K562 (cell line): Measurements from ENCODE around the gene CORO2A. TPM values are rescaled to one million over a fixed set of nuclear protein-coding genes. Genes with fewer than 3 reads are reported as not detected.
A peak's percentile ranks its signal among the peaks of the same experiment; 100 is the strongest.

Source experiments
- BCLAF1 ChIP-seq, 2 experiments: fragments of 450-650 bp in 1 of 2; IDR thresholded peaks; 2 replicates each; pipeline ENCODE4 v1.6.1; 2011 to 2017; ENCODE audit warnings: low read depth in 2 of 2, antibody characterized with exemption in 1 of 2, borderline replicate concordance in 1 of 2, low read length in 1 of 2, mild to moderate bottlenecking in 1 of 2, mixed read lengths in 1 of 2; ENCODE audit not compliant: control insufficient read depth in 1 of 2
- CBFA2T2 ChIP-seq: fragments of 450-650 bp; conservative IDR thresholded peaks from 2 replicates; pipeline ENCODE4 v1.6.1; 2017; ENCODE audit warnings: mild to moderate bottlenecking
- CREB1 ChIP-seq, 2 experiments: sonication (generic) in 1 of 2; formaldehyde crosslinking in 1 of 2; IDR thresholded peaks; 2 replicates each; pipeline versions ENCODE4 v1.6.1 to v1.8.0; 2012 to 2022; ENCODE audit warnings: inconsistent platforms in 1 of 2, mild to moderate bottlenecking in 1 of 2, missing genetic modification reagents in 1 of 2, moderate library complexity in 1 of 2
- E2F3 ChIP-seq: fragments of 250-450 bp; sonication (Bioruptor Pico); IDR thresholded peaks from 2 replicates; pipeline ENCODE4 v1.4.0; 2020; ENCODE audit warnings: mild to moderate bottlenecking
- EP400 ChIP-seq: fragments of 450-650 bp; IDR thresholded peaks from 2 replicates; pipeline ENCODE4 v1.6.1; 2017; ENCODE audit warnings: antibody characterized with exemption, mild to moderate bottlenecking, moderate library complexity
- GATA2 ChIP-seq: sonication (generic); formaldehyde crosslinking; IDR thresholded peaks from 2 replicates; pipeline ENCODE4 v1.4.0; 2020; ENCODE audit warnings: mild to moderate bottlenecking, missing genetic modification reagents
- GTF2F1 ChIP-seq: IDR thresholded peaks from 2 replicates; pipeline ENCODE4 v1.6.1; 2011; ENCODE audit warnings: low read depth, low read length, improper control_type of control experiment
- KDM2B ChIP-seq: fragments of 250-450 bp; sonication (Bioruptor Pico); IDR thresholded peaks from 2 replicates; pipeline ENCODE4 v1.8.0; 2021; ENCODE audit warnings: mild to moderate bottlenecking, moderate library complexity
- MCM5 ChIP-seq: fragments of 450-650 bp; IDR thresholded peaks from 2 replicates; pipeline ENCODE4 v1.6.1; 2016; ENCODE audit warnings: low read depth
- MECOM ChIP-seq: fragments of 250-450 bp; sonication (Bioruptor Pico); IDR thresholded peaks from 2 replicates; pipeline ENCODE4 v1.8.0; 2022; ENCODE audit warnings: inconsistent platforms
- NEUROD1 ChIP-seq: fragments of 150-350 bp; IDR thresholded peaks from 2 replicates; pipeline ENCODE4 v1.6.1; 2014; ENCODE audit warnings: borderline replicate concordance, low read length, low read depth; ENCODE audit not compliant: partially characterized antibody
- NFRKB ChIP-seq: fragments of 450-650 bp; IDR thresholded peaks from 2 replicates; pipeline ENCODE4 v1.6.1; 2016; ENCODE audit warnings: low read depth
- SMARCA5 ChIP-seq: fragments of 450-650 bp; IDR thresholded peaks from 2 replicates; pipeline ENCODE4 v1.6.1; 2016
- TCF3 ChIP-seq: sonication (generic); formaldehyde crosslinking; IDR thresholded peaks from 2 replicates; pipeline ENCODE4 v1.4.0; 2020; ENCODE audit warnings: mild to moderate bottlenecking, missing genetic modification reagents
- ZBTB26 ChIP-seq: fragments of 450-650 bp; formaldehyde crosslinking; IDR thresholded peaks from 2 replicates; pipeline ENCODE4 v1.4.0; 2022; ENCODE audit warnings: missing genetic modification characterization
- ZKSCAN3 ChIP-seq: fragments of 250-450 bp; sonication (Bioruptor Pico); IDR thresholded peaks from 2 replicates; pipeline ENCODE4 v1.4.0; 2020
- ZNF175 ChIP-seq: fragments of 200-800 bp; sonication (Bioruptor generic); IDR thresholded peaks from 2 replicates; pipeline ENCODE4 v1.6.1; 2016; ENCODE audit warnings: low read depth, mild to moderate bottlenecking, missing genetic modification characterization, missing compliant biosample characterization
- ZNF217 ChIP-seq: sonication (generic); formaldehyde crosslinking; IDR thresholded peaks from 2 replicates; pipeline ENCODE4 v1.8.0; 2022; ENCODE audit warnings: mild to moderate bottlenecking, missing genetic modification reagents
- polyA plus RNA-seq, 8 experiments: library from polyadenylated mRNA; depleted of rRNA in 4 of 8; stranded (reverse) in 5 of 8; unstranded in 3 of 8; fragments of >200 nt; fragmentation: Nextera tagmentation in 2 of 8; fragmentation: Illumina TruSeq in 1 of 8; extraction: Ambion mirVana in 2 of 8; extraction: Trizol in 1 of 8; gene quantifications; 2 replicates each; pipeline versions ENCODE4 v1.2.1 to v1.2.3, GENCODE V29; 2011 to 2014; ENCODE audit warnings: inconsistent platforms in 1 of 8, missing spikeins in 1 of 8
- total RNA-seq, 7 experiments: library from RNA; depleted of rRNA in 6 of 7; stranded (reverse); fragments of >200 nt in 6 of 7; fragmentation: Illumina TruSeq in 2 of 7; extraction: Trizol in 2 of 7; gene quantifications; 2 replicates each; pipeline versions ENCODE4 v1.2.1 to v1.2.3, GENCODE V29; 2011 to 2021; ENCODE audit warnings: low replicate concordance in 1 of 7
- TF ChIP-seq, protein P1 (sequence below): fragments of 450-650 bp; IDR thresholded peaks from 2 replicates; pipeline ENCODE4 v1.6.1; 2016
- TF ChIP-seq, protein P2 (sequence below): fragments of 450-650 bp; formaldehyde crosslinking; conservative IDR thresholded peaks from 2 replicates; pipeline ENCODE4 v1.4.0; 2022; ENCODE audit warnings: mild to moderate bottlenecking, missing genetic modification characterization

Gene CORO2A
- total and polyA plus RNA-seq, 9 of the 15 experiments (the other 6 are each of a cell fraction or from before 2014, with no cell fraction given) = 9.5 to 26.6 (median 18.0) TPM

- TF ChIP-seq BCLAF1 (IDR thresholded peaks at IDR 0.05; ENCODE audit: borderline replicate concordance in 1 of 2, control insufficient read depth in 1 of 2, low read depth in 2 of 2, low read length in 1 of 2) = 0 out of 4 replicates have a peak, but pooled peaks of 1 of the 2 experiments have one; percentile 43
- peak; percentile 44; the same call in 1 of the 2 replicates for TF ChIP-seq MECOM (CRISPR knock-in tag)
- TF ChIP-seq ZKSCAN3 (CRISPR knock-in tag) = no peak
- peak; percentile 84; the same call in 1 of the 2 replicates for TF ChIP-seq SMARCA5
- TF ChIP-seq CREB1 (IDR thresholded peaks at IDR 0.05) = peak; percentile 65; the same call in 1 of the 2 replicates
- TF ChIP-seq CREB1 (CRISPR knock-in tag; IDR thresholded peaks at IDR 0.05) = no peak; the same call in 1 of the 2 replicates
- TF ChIP-seq EP400 = peak; percentile 60
- TF ChIP-seq E2F3 (CRISPR knock-in tag) = 0 out of 2 replicates have a peak, but pooled peaks have one; percentile 35
- TF ChIP-seq NFRKB = 0 out of 2 replicates have a peak, but pooled peaks have one; percentile 27
- 0 out of 2 replicates have a peak, but pooled peaks have one; percentile 35 for TF ChIP-seq ZNF175 (CRISPR knock-in tag)
- no peak for TF ChIP-seq MCM5
- peak; percentile 60 for TF ChIP-seq GATA2
- no peak for TF ChIP-seq KDM2B (CRISPR knock-in tag)
- TF ChIP-seq CBFA2T2 = peak; percentile 94
- TF ChIP-seq, protein P1, sequence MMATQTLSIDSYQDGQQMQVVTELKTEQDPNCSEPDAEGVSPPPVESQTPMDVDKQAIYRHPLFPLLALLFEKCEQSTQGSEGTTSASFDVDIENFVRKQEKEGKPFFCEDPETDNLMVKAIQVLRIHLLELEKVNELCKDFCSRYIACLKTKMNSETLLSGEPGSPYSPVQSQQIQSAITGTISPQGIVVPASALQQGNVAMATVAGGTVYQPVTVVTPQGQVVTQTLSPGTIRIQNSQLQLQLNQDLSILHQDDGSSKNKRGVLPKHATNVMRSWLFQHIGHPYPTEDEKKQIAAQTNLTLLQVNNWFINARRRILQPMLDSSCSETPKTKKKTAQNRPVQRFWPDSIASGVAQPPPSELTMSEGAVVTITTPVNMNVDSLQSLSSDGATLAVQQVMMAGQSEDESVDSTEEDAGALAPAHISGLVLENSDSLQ = peak; percentile 57; the same call in 1 of the 2 replicates
- peak; percentile 74 for TF ChIP-seq NEUROD1
- TF ChIP-seq, protein P2, sequence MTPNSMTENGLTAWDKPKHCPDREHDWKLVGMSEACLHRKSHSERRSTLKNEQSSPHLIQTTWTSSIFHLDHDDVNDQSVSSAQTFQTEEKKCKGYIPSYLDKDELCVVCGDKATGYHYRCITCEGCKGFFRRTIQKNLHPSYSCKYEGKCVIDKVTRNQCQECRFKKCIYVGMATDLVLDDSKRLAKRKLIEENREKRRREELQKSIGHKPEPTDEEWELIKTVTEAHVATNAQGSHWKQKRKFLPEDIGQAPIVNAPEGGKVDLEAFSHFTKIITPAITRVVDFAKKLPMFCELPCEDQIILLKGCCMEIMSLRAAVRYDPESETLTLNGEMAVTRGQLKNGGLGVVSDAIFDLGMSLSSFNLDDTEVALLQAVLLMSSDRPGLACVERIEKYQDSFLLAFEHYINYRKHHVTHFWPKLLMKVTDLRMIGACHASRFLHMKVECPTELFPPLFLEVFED (CRISPR knock-in tag) = 0 out of 2 replicates have a peak, but pooled peaks have one; percentile 20
- TF ChIP-seq ZNF217 (CRISPR knock-in tag) = no peak
- no peak for TF ChIP-seq ZBTB26
- 0 out of 2 replicates have a peak, but pooled peaks have one; percentile 23 for TF ChIP-seq GTF2F1
- TF ChIP-seq TCF3 (CRISPR knock-in tag) = peak; percentile 87
Observed at GRCh38 chr9:98182069-98182820, 10.2 kb downstream of the CORO2A start (continued).
